Calu3 (cell line): ENCODE data around the gene SCARF2. TPM values are rescaled to one million over a fixed set of nuclear protein-coding genes. Genes with fewer than 3 reads are reported as not detected.
A peak's percentile ranks its signal among the peaks of the same experiment; 100 is the strongest.

Source experiments
- BruUV-seq: library from RNA; stranded (reverse); fragments of 400-500 nt; replicated peaks from 2 replicates; lab custom pipeline; 2021; lab: Mats Ljungman, UMichigan
- CTCF ChIA-PET: fragments of 300-600 bp; sonication (Branson Sonifier 250); formaldehyde crosslinking; loops from one replicate; lab custom pipeline; 2022; ENCODE audit warnings: antibody characterized with exemption; lab: Charles Lee
- DNase-seq: peaks from one replicate; pipeline ENCODE4 v3.0.0; 2022
- H3K27ac Mint-ChIP-seq: one replicate; pipeline ENCODE4 v1.8.0; 2022; ENCODE audit warnings: mixed read lengths; ENCODE audit not compliant: unreplicated experiment
- H3K27me3 Mint-ChIP-seq: one replicate; pipeline ENCODE4 v1.8.0; 2022; ENCODE audit warnings: mixed read lengths; ENCODE audit not compliant: unreplicated experiment
- H3K36me3 Mint-ChIP-seq: one replicate; pipeline ENCODE4 v1.8.0; 2022; ENCODE audit warnings: mild to moderate bottlenecking, moderate library complexity, mixed read lengths; ENCODE audit not compliant: insufficient read depth, unreplicated experiment
- H3K4me1 Mint-ChIP-seq: one replicate; pipeline ENCODE4 v1.8.0; 2022; ENCODE audit warnings: mild to moderate bottlenecking, low read depth, mixed read lengths; ENCODE audit not compliant: unreplicated experiment
- H3K4me3 Mint-ChIP-seq: one replicate; pipeline ENCODE4 v1.8.0; 2022; ENCODE audit warnings: mild to moderate bottlenecking, low read depth, moderate library complexity, mixed read lengths; ENCODE audit not compliant: unreplicated experiment
- H3K9me3 Mint-ChIP-seq: one replicate; pipeline ENCODE4 v1.8.0; 2022; ENCODE audit warnings: low read depth, mixed read lengths; ENCODE audit not compliant: unreplicated experiment
- CTCF ChIP-seq: fragments of 200-600 bp; IDR thresholded peaks from one replicate; pipeline ENCODE4 v1.8.0; 2022; ENCODE audit warnings: antibody characterized with exemption; ENCODE audit not compliant: unreplicated experiment
- intact Hi-C: fragments of 100-400 bp; cut with micrococcal nuclease; formaldehyde crosslinking; loops from one replicate; pipeline ENCODE4 v1.10.0; 2022; ENCODE audit not compliant: unreplicated experiment
- total RNA-seq: library from RNA; stranded (reverse); gene quantifications from 2 replicates; pipeline ENCODE4 v1.2.3, GENCODE V29; 2022

Gene SCARF2
- total RNA-seq, 1 experiment from 2014 or later: 0.68 TPM

DNA sequence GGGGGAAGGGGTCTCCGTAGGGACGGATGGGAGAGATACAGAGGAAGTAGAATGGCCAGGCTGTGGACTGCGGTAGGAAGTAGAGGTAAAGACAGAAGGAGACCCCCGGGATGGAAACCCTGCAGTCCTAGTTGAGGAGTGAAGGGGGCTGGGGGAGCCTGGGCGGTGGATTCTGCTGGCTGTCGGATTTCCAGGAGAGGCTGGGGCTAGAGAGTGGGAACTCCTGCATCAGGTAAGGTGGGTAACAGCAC is 727 bp upstream of the SCARF2 start:
- peaks cover 62% of the 10 kb centered on the region for H3K27me3 Mint-ChIP-seq
- H3K9me3 Mint-ChIP-seq: no peaks in the 10 kb centered on the region
- TF ChIP-seq CTCF: no peak
- BruUV-seq: no TSS peak
- no peak overlapping the region for H3K27ac Mint-ChIP-seq
- no peak overlapping the region for H3K4me3 Mint-ChIP-seq
- H3K4me1 Mint-ChIP-seq: peaks cover 9% of the 10 kb centered on the region
- DNase-seq: no peak
- intact Hi-C loops: no loop called here
- CTCF ChIA-PET: no interaction called here
- H3K36me3 Mint-ChIP-seq: peaks cover 15% of the 10 kb centered on the region

DNA sequence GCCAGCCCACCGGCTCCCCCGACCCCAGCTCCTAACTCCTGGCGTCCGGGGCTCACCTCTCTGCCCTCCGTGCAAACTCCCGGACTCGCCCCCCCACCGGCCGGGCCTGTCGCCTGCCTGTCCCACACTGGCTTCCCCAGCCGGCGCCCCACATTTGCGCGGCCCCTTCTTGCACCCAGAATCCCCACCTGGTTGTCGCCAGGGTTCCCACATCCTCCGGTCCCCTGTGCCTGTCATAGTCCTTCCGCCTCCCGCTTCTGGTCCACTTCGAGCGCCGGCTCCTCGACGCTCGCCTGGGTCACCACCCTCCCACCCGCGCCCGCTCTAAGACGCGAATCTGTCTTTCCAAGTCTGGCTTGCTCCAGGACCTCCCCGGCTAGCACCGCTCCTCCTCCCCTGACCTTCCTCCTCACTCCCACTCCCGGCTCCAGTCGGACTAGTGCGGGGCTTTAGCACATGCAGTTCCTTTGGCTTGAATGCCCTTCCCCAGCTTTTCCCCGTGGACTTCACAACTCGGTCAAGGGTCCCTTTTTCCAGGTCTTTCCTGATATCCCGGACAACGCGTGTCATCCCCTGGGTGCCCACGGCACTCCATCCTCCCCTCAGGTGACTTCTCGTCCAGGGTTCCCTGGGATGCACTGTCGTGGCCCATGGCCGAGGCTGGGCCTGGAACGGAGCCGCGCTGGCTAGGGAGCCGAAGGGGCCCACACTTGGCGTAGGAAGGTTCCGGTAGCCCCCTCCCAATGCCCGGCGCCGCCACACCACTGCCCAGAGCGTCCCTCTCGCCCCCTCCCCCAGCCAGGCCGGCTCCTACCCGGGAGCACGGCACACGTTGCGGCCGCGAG is 635 bp downstream of the SCARF2 start:
- H3K27ac Mint-ChIP-seq: peak overlapping the region; percentile 87
- H3K9me3 Mint-ChIP-seq: no peaks in the 10 kb centered on the region
- intact Hi-C loops: no loop called here
- DNase-seq: no peak
- H3K4me3 Mint-ChIP-seq: peak overlapping the region; percentile 75
- no peak for TF ChIP-seq CTCF
- BruUV-seq: no TSS peak
- CTCF ChIA-PET: no interaction called here
- peaks cover 9% of the 10 kb centered on the region for H3K4me1 Mint-ChIP-seq
- peaks cover 15% of the 10 kb centered on the region for H3K36me3 Mint-ChIP-seq
- peaks cover 75% of the 10 kb centered on the region for H3K27me3 Mint-ChIP-seq

DNA sequence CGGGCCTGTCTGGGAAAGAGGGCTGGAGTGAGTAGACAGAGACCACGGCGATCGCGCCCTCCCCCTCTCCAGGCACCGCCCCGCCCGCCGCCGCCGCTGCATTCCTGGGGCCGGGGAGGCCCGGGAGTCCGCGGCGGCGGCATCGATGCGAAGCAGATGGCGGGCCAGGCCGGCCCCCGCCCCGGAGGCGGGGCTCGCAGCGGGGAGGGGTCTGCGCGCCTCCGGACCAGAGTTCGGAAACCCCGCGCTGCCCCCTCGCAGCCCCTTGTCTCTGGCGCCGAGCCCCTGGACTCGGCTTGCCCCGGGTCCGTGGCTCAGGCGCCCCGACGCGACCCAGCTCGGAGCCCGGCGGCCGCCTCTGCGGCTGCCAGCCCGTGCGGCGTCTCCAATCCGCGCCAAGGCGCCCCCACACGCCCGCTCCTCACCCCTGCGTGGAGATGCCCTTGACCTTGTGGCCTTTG is 1.3 kb downstream of the SCARF2 start:
- Mint-ChIP-seq H3K27me3 (peaks cover 78% of the 10 kb centered on the region), H3K36me3 (peaks cover 15% of the 10 kb centered on the region), H3K9me3 (no peaks in the 10 kb centered on the region), H3K4me3 (peak overlapping the region; percentile 75), H3K4me1 (peaks cover 9% of the 10 kb centered on the region), H3K27ac (peak overlapping the region; percentile 87)
- no peak for TF ChIP-seq CTCF
- intact Hi-C loops: no loop called here
- DNase-seq: no peak
- CTCF ChIA-PET: no interaction called here
- BruUV-seq: no TSS peak

DNA sequence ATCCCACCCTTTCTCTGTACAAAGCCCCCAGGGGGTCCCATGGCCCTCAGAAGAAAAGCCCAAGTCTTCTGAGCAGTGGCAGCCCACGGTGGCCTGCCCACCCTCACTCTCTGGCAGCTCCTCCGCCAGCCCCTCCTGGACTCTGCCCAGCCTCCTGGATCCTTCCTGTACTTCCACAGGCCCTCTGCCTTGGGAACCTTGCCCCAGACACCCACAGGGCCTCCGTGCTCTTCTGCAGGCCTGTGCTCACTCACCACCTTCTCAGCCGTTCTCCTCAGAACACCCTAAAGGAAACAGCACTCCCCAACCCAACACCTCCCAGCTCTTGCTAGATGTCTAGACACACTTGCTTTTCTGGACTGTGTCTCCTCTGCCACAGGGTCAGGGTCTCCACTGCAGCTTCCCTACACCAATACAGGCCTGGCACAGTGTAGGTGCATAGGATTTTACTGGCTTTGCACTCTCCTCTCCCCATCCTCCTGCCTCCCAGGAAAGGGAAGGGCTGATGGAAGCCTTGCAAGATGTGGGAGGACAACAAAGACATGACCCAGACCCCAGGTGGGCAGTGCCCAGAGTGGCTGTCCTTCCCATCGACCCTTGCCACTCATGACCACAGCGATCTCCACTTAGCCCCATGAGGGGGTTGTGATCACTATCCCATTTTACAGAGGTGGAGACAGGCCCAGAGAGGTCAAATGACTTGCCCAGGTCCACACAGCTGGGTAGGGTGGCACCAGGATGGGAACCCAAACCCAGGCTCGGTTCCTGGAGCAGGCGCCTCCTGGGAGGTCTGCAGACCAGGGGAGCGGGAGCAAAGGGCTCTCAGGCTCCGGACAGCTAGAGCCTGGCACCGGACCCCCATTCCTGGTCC is 2.0 kb downstream of the SCARF2 start:
- Mint-ChIP-seq H3K4me1 (peaks cover 9% of the 10 kb centered on the region), H3K27me3 (peaks cover 78% of the 10 kb centered on the region), H3K36me3 (peaks cover 17% of the 10 kb centered on the region), H3K4me3 (no peak overlapping the region), H3K9me3 (no peaks in the 10 kb centered on the region), H3K27ac (peak overlapping the region; percentile 44)
- BruUV-seq: no TSS peak
- intact Hi-C loops: no loop called here
- CTCF ChIA-PET: no interaction called here
- no peak for DNase-seq
- TF ChIP-seq CTCF: no peak
